Ureter (tissue), 1 donor: ENCODE results near the gene THRB. TPM values are rescaled to one million over a fixed set of nuclear protein-coding genes. Genes with fewer than 3 reads are reported as not detected.

Source experiments
- DNase-seq: peaks from one replicate; pipeline ENCODE4 v3.0.0-alpha.2; 2020; ENCODE audit warnings: low spot score
- total RNA-seq: library from RNA; stranded (reverse); gene quantifications from one replicate; pipeline ENCODE4 v1.2.4, GENCODE V29; 2023
- donor health status: DM: yes; HTN: yes; CAD: no.

The THRB gene
- total RNA-seq, 1 donor from 2014 or later: 36.8 TPM

- no peak for DNase-seq
Observed at GRCh38 chr3:24226397-24226796, 268.3 kb downstream of the THRB start.

GRCh38 chr3:24225385-24225950 is 269.2 kb downstream of the THRB start:
- DNase-seq: no peak

GRCh38 chr3:24224666-24225384 is 269.8 kb downstream of the THRB start:
- DNase-seq: no peak

- DNase-seq: no peak
Observed at GRCh38 chr3:24222165-24222805, 272.4 kb downstream of the THRB start.

- peak; percentile 46 for DNase-seq
Observed at GRCh38 chr3:24220859-24221657, 273.6 kb downstream of the THRB start.

- DNase-seq: no peak
Observed at GRCh38 chr3:24215502-24215901, 279.1 kb downstream of the THRB start.

- no peak for DNase-seq
Observed at GRCh38 chr3:24211381-24211780, 283.3 kb downstream of the THRB start.

- DNase-seq: no peak
Observed at GRCh38 chr3:24202071-24202470, 292.6 kb downstream of the THRB start.

- DNase-seq: no peak
Observed at GRCh38 chr3:24201301-24201700, 293.3 kb downstream of the THRB start.

GRCh38 chr3:24199775-24200247 is 294.8 kb downstream of the THRB start:
- DNase-seq: no peak

- DNase-seq: no peak
Observed at GRCh38 chr3:24199300-24199699, 295.4 kb downstream of the THRB start.

GRCh38 chr3:24198728-24199127 is 295.9 kb downstream of the THRB start:
- no peak for DNase-seq

- no peak for DNase-seq
Observed at GRCh38 chr3:24197809-24198208, 296.8 kb downstream of the THRB start.

GRCh38 chr3:24196526-24196925 is 298.1 kb downstream of the THRB start:
- DNase-seq: no peak

- DNase-seq: no peak
Observed at GRCh38 chr3:24195504-24196230, 299.0 kb downstream of the THRB start.

GRCh38 chr3:24192469-24193056 is 302.1 kb downstream of the THRB start:
- DNase-seq: no peak

GRCh38 chr3:24191801-24192403 is 302.7 kb downstream of the THRB start:
- no peak for DNase-seq

- no peak for DNase-seq
Observed at GRCh38 chr3:24190256-24190655, 304.4 kb downstream of the THRB start.

GRCh38 chr3:24185738-24186384 is 308.8 kb downstream of the THRB start:
- peak; percentile 48 for DNase-seq

- no peak for DNase-seq
Observed at GRCh38 chr3:24184528-24185176, 310.0 kb downstream of the THRB start.
